Anterior cingulate cortex (tissue), 58 donors: Measurements from ENCODE around the gene PRIM2.
A peak's percentile ranks its signal among the peaks of the same experiment; 100 is the strongest.
"Not testable (repeated sequence)": the region's sequence is repeated elsewhere in the genome, so short reads cannot be mapped to it uniquely, and the experiment has no call there.

ENCODE experiments used
- DNase-seq, 58 donors: peaks; one replicate each; lab custom pipeline; 2025; lab: John Stamatoyannopoulos, UW

Gene PRIM2

DNA sequence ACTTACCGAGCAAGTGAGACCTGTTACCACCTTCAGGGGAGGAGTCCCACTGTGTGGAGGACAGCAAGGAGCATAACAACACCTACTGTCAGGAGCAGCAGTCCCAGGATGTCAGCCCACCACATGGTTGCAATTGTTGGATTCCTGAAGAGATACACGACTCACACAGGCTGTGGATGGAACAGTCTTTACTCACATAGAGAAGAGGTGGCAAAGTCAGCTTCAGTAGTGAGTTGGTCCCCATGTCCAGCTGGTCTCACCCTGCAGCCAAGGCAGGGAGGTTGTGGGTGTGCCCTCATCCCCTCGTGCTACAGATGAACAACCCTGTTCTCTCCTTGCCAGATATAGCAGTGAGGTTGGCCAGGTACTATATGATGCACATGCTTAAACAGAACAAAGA lies 171.1 kb downstream of the PRIM2 start:
- DNase-seq = not testable (repeated sequence)

DNA sequence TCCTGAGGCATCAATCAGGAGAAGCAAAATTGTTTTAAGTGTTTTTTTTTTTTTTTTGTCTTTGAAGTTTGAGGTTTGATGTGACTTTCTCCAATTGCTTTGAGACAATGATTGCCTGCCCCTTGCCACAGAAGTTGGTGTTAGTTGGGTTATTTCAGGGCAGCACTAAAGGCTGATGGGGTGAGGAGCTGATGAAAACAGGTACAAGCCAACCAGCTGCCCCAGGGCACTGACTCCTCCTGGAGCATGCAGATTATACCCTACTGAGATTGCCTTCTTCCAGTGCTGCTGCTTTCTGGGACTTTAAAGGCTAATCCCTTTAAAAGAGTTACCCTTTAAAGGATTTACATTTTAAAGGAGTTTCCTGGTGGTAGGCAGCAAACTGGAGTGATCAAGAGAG lies 172.5 kb downstream of the PRIM2 start:
- DNase-seq = not testable (repeated sequence)

DNA sequence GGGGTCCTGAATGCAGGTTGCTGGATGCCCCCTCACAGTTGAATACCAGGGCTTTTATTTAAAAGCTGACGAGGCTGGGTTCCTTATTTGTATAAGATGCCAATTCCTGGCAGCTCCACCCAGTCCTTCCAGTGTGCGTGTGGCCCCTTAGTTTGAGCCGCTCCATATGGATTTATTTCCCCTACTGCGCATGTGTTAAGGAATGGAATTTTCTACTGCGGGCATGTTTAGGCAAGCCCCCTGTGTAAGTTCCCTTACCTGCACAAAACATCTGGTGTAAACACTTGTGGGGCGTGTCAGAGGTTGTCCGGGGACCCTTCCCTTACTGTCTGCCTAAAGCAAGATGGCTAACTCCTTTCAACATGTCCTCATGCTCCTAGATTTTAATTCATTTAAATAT lies 174.4 kb downstream of the PRIM2 start:
- DNase-seq = not testable (repeated sequence)

DNA sequence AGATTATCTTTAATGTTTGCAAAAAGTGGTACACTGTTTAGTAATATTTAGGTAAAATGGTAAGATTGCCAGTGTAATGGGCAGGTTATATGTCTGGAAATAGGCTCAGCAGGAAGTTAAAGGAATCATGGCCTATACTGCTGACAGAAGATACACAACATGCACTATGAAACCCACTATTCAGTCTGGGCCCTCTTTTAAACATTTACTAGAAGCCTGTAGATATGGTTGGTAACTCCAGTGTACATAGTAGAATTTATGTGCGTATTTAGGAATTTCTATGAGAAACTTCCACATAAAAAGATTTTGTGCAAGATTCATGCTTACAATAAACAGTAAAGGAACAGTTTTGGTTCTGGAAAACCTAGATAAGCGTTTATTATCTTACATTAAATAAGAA lies 178.8 kb downstream of the PRIM2 start:
- DNase-seq = not testable (repeated sequence)

DNA sequence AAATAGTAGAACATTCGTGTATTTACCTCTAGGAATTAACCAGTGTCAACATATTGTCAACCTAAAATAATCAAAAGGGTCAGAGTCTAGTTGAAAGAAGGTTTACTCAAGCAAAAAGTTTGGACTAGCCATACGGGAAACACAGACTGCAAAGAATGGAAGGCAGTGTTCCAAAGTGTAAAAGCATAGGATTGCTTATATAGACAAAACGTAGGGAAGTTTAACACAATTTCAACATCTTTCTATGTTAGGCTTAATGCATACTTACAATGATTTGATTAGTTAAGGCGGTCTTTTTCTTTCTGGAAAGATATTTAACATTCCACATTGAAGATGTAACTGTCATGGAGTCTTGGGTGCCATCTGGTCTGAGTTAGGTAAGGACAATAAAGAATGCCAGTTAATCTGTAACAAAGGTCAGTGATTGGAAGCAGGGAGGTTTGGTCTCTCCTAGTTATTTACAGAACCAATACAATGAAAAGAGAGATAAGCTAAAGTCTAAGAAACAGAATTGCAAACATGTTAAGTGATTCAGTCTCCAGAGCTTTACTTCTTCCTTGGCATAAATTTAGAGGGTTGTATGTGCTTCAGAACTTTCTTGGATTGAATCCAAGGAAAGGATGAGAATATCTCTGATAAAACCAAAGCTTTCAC lies 183.1 kb downstream of the PRIM2 start:
- not testable (repeated sequence) for DNase-seq

DNA sequence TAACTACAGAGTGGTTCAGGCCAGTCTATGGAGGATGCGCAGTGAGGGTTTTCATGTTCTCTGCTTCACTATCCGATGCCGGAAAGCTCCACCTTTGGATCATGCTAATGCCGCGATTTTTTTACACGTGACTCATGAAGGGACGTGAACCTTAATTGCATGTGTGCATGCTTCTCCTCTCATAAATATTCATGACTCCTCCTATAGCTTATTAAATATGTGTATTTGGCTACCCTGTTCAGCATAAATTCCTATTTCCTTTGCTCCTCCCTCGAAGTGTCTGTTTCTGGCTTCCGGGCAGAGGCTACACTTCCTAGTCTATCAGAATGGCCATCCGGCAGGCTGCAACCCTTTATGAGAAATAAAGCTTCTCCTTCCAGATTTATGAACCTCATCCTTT lies 185.0 kb downstream of the PRIM2 start:
- DNase-seq = not testable (repeated sequence)

DNA sequence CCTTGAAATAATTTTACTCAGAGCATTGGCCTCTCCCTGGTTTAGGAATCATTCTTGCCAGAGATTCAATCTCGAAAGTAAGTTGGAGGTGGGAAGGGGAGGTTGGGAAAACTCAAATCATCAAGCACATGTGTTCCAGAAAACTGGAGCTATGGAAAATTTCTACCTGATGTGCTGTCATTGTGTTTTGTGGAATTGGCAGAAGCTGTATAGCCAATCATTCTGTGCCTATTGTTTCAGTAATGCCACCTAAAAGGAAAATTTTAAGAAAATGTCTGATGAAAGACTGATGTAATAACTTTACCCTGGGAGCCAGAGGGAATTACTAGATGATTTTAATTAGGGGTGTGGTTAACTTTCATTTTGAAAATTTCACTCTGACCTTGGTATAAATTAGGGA lies 187.8 kb downstream of the PRIM2 start:
- not testable (repeated sequence) for DNase-seq

DNA sequence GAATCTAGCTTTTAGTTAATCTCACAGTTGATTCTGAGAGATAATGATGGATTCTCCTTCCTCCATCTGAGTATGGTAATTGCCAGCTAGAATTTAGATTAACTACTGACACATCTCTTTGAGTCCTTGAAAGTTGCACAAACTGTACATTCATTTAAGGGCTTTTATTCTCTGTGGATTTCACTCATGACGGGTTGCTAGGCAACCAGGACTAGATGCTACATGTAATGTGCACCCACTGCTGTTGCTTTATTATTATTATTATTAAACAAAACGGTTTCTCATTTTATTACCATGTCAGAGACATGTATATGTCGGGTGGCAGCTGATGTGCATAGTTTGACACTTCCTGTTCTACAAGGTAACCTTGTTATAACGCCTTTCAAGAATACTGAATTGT lies 193.0 kb downstream of the PRIM2 start:
- not testable (repeated sequence) for DNase-seq

DNA sequence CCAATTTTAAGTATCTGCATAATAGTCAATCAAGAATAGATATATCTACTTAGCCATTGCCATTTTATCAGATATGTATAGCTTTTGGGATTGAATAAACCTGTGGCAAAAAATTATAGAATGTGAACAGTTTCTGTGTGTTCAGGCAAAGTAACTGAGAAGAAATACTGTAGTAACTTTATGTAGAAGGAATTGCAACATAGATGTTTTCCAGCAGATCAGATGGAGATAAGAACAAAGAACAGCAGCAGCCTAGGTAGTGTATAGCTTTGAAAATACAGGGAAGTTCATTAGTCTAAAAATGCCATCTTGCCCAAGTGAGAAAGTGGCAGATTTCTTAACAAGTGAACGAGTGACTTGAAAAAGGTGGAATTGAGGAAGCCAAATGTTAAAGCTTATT lies 197.7 kb downstream of the PRIM2 start:
- DNase-seq = not testable (repeated sequence)

DNA sequence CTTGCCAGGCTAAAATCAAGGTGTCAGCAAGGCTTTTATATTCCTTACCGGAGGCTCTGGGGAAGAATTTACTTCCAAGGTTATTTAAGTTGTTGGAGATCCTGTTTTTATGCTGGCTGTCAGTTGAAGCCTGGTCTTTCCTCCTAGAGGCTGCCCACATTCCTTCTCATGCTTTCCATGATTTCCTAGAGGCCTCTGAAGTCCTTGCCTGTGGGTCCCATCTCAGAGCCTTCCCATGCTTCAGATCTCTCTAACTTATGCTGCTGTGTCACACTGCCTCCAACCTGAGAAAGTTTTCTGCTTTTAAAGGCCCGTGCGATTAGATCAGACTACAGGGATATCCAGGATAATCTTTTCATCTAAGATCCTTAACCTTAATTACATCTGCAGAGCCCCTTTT lies 198.4 kb downstream of the PRIM2 start:
- DNase-seq = not testable (repeated sequence)

DNA sequence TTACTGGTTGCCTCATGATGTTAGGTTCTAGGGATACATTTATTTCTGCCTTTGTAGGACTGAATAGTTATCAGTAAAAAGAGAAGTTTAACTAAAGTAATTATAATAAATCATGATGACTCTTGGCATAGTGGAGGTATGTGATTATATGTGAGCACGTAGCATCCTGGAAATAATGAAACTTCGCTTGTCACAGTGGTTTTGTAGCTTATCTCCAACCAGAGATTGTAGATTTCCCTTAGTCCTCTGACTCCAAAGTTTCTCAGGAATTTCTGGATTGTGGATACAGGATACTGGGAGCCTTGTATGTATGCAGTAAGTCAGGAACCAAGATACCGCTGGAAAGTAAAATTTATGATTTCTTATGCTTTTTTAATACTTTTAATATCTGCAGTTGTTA lies 199.3 kb downstream of the PRIM2 start:
- DNase-seq = not testable (repeated sequence)

DNA sequence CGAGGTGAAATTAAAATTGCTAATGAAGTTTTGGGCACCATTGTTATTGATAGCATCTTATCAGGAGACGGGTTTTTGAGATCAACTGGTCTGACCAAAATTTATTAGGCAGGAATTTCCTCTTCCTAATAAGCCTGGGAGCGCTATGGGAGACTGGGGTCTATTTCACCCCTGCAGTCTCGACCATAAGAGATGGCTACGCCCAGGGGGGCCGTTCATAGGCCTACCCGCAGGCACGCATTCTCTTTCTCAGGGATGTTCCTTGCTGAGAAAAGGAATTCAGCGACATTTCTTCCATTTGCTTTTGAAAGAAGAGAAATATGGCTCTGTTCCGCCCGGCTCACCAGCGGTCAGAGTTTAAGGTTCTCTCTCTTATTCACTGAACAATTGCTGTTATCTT lies 201.8 kb downstream of the PRIM2 start:
- not testable (repeated sequence) for DNase-seq

DNA sequence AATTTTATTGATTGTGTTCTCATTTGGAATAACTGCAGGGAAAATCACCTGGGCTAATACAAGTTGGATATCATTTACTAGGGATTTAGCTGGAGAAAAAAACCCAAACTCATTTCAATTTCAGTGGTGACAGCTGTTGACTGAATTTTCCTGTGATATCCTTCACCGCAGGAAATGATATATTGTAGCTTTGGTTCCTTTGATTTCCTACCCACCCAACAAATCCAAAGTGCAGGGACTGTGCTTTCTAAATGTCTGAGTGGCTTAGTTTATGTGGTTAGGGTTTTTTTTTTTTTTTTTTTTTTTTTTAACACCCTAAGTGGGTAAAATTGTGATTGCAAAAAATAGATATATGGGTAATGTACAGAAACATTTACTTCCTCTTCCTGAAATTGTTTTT lies 203.7 kb downstream of the PRIM2 start:
- DNase-seq = not testable (repeated sequence)

DNA sequence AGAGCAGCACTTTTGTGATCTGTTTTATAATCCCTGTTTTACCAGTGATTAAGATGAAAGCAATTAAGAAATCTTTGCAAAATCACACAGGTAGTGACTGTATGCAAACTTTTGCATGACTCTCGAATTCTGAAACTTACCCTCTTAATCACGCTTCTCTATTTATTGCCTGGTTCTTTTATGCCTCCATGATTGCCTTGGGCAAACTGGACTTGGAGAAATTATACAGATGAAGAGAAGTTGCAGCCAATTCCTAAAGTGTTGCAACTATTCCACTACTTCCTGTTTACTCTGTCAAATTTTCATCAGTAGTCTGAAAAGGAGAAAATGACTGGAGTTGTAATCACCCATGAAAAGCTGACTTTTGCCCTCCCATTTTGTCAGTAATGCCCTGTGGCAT lies 205.8 kb downstream of the PRIM2 start:
- not testable (repeated sequence) for DNase-seq

DNA sequence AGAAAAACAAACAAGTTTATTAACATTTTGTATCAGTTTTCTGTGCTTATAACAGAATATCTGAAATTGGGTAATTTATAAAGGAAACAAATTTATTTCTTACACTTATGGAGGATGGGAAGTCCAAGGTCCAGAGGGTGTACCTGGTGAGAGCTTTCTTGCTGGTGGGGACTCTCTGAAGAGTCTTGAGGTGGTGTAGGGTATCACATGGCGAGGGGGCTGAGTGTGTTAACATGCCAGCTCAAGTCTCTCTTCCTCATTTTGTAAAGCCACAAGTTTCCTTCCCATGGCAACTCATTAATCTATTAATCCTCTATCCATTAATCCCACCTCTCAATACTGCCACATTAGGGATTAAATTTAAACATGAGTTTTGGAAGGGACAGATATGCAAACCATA lies 212.3 kb downstream of the PRIM2 start:
- DNase-seq = not testable (repeated sequence)

DNA sequence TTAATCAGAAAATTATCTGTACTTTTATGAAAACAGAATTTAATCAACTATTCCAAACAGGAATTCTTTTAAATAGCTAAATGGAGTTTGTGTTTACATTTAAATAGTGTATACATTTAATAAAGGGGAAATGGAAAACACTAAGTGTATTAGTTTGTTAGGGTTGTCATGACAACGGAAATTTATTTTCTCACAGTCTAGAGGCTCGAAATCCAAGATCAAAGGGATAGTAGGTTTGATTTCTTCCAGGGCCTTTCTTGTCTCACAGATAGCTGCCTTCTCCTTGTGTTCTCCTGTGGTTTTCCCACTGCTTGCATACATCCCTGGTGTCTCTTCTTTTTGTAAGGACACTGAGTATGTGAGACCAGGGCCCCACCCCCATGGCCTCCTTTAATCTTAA lies 215.2 kb downstream of the PRIM2 start:
- DNase-seq = not testable (repeated sequence)

DNA sequence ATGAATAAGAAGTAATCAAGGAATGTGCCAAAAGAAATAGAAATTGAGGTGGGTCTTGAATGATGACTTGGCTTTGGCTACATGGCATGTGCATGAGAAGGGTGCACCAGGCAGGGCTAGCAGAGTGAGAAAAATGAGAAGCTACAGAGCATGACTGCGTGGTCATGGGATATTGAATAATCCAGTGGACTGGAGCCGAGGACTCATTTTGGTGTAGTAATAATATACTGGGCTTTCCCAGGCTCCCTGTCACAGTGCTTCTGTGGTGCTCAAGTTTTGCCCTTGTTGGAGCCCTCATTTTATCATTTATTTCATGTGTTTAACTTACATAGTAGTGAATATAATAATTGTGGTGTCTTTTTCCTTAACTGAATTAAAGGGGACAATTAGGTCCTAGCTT lies 217.7 kb downstream of the PRIM2 start:
- DNase-seq = not testable (repeated sequence)

DNA sequence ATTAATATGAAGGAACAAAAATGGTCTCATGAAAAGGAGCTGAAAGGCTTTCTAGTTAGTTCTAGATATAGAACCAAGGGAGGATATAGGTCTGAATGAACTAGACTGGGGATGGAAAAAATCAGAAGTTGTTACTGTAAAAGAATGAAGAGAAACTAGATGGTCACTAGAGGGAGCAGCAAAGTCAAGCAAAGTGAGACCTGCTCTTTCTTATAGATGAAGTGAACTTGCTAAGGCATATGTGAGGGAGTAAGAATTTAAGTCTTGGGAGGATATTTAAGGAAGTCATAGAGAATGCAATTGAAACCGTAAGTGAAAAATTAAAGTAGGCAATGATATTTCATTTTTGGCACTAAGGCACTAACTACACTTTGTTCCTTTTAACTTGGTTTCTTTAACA lies 218.6 kb downstream of the PRIM2 start:
- peak in 1 of 58 donors; percentile 5 for DNase-seq

DNA sequence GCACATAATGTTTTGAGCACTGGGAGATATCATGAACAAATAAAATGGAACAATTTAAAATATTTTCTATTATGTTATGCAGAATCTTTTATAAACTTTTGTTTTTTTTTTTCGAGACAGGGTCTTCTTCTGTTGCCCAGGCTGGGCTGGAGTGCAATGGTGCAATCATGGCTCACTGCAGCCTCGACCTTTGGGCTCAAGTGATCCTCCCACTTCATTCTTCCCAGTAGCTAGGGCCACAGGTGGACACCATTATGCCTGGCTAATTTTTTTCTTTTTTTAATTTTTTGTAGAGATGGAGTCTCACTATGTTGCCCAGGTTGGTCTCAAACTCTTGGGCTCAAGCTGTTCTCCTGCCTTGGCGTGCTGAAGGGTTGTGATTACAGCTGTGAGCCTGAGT lies 220.5 kb downstream of the PRIM2 start:
- DNase-seq = not testable (repeated sequence)

DNA sequence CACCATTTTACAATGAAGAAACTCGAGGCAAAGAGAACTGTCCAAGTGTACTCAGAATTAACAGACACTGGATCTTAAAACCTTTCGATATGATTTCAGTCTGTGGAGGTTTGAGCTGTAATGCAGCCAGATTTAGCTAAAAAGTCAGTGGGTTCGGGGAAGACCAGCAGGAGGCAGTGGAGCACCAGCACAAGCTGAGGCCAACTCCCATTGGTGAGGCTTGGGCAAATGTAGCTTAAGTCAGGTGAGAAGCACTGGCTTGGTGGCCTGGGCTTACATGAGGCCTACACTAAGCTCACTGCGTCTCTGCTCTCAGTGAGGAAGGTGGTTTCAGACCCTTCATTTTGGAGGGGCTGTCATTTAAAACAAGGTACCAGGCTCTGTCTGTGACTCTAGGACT lies 234.5 kb downstream of the PRIM2 start:
- DNase-seq = not testable (repeated sequence)

DNA sequence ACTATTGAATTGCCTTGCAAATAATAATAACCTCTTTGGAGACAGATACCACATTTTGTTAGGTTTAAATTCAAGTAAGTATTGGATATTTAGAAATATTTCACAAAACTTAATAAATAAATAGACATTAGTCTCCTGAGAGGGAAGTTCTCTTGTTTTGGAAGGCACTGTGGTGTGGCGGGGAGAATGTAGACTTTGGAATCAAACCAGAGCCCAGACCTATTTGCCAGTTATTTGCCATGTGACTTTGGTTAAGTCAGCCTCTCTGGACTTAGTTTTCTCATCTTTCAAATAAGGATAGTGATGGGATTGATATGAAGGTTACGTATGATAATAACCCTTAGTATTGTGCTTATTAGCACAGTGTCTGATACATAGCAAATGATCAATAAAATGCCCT lies 240.4 kb downstream of the PRIM2 start:
- not testable (repeated sequence) for DNase-seq

DNA sequence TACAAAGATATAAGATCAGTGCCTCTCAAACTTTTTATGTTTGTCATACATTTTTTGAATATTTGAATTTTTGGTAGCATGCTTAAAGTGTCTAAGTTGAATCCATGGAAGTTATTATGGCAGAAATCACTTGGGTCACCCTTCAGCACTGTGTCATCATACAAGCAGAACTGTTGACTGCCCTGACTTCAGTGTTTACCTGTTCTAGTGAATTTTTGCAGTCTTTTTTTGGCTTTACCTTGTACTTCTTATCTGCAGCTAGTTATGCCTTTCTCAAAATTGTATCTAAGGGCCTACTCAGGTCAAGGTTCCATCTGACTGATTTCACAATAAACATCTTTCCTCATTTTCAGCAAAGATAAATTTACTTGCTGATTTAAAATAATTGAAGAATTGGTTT lies 241.7 kb downstream of the PRIM2 start:
- DNase-seq = not testable (repeated sequence)

DNA sequence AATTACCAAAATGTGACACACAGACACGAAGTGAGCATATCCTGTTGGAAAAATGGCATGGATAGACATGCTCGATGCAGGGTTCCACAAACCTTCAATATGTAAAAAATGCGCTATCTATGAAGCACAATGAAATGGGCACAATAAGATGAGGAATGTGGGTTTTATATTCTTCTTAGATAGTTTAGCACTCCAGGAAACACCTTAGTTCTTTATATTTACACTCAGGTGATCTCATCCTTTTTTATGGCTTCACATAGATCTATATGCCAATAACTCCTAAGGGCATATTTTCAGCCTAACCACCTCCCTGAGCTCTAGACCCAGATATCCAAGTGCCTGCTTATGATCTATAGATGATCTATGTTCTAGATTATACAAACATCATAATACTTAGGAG lies 244.8 kb downstream of the PRIM2 start:
- DNase-seq = not testable (repeated sequence)
